HG02678 (cell line): ENCODE data around the gene SYNPO2.
"Not testable (repeated sequence)": the region's sequence is repeated elsewhere in the genome, so short reads cannot be mapped to it uniquely, and the experiment has no call there.

Experiments used
- ATAC-seq: cut with Tn5 transposase; IDR thresholded peaks from one replicate; pipeline ENCODE4 v1.9.1; 2021; ENCODE audit warnings: mild to moderate bottlenecking, moderate library complexity; ENCODE audit not compliant: unreplicated experiment

SYNPO2 gene

DNA sequence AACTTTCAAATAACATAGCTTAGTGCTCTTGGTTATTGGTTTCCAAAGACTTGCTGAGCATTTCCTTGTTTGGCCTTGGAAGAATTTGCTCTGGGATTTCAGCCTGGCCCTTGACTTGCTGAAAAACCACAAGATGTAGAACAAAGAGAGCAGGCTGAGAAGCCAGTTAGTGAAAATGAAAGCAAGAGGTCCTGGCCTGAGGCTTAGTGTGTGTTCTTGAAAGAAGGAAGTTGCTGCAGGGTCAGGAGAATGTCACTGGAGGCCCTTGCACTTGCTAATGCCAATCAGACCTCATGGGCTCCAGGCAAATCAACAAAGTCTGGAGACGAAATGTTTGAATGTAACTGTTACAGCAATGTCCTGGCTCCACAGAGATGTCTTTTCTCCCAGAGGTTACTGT, 79.4 kb downstream of the SYNPO2 start:
- ATAC-seq, result peak; percentile 100

- ATAC-seq, result no peak
Measured at GRCh38 chr4:118968813-118969212, 80.2 kb downstream of the SYNPO2 start.

- ATAC-seq, result no peak
Measured at GRCh38 chr4:118969359-118969758, 80.7 kb downstream of the SYNPO2 start.

DNA sequence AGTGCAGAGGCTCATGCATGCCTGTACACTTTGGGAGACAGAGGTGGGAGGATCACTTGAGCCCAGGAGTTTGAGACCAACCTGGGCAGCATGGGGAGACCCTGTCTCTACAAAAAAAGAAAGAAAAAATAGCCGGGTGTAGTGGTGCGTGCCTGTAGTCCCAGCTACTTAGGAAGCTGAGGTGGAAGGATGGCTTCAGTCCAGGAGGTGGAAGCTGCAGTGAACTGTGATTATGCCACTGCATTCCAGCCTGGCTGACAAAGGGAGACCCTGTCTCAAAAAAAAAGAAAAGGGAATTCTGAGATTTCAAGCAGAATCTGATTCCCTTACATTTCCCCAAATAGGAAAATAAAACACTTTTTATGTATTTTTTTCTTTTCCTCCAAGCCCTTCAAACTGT, 83.5 kb downstream of the SYNPO2 start:
- no peak for ATAC-seq

GRCh38 chr4:118973295-118973694, 84.6 kb downstream of the SYNPO2 start:
- ATAC-seq, result no peak

- no peak for ATAC-seq
Measured at GRCh38 chr4:118974758-118975157, 86.1 kb downstream of the SYNPO2 start.

- no peak for ATAC-seq
Measured at GRCh38 chr4:118975449-118976192, 87.0 kb downstream of the SYNPO2 start.

- ATAC-seq, result not testable (repeated sequence)
Measured at GRCh38 chr4:118976193-118976560, 87.5 kb downstream of the SYNPO2 start.

- not testable (repeated sequence) for ATAC-seq
Measured at GRCh38 chr4:118977100-118977499, 88.4 kb downstream of the SYNPO2 start.

- no peak for ATAC-seq
Measured at GRCh38 chr4:118979712-118980111, 91.1 kb downstream of the SYNPO2 start.

- ATAC-seq, result no peak
Measured at GRCh38 chr4:118981171-118981838, 92.7 kb downstream of the SYNPO2 start.

- peak; percentile 92 for ATAC-seq
Measured at GRCh38 chr4:118981839-118982381, 93.3 kb downstream of the SYNPO2 start.

DNA sequence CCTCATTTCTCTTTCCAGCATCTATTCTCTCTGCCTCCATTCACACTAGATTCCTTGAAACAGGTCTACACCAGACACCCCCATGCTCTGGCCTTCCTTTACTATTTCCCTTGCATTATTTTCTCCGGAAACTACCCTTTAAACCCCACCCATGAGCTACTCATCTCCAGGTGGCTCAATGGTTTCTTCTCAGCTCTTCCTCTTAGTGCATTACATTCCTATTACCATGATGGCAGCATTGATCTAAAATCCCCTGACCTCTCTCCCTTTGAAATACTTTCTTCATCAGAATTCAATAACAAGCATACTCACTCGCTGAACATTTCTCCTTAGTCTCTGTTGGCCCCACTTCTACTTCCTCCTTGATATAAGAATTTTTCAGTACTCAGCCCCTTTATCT, 94.6 kb downstream of the SYNPO2 start:
- ATAC-seq, result no peak

DNA sequence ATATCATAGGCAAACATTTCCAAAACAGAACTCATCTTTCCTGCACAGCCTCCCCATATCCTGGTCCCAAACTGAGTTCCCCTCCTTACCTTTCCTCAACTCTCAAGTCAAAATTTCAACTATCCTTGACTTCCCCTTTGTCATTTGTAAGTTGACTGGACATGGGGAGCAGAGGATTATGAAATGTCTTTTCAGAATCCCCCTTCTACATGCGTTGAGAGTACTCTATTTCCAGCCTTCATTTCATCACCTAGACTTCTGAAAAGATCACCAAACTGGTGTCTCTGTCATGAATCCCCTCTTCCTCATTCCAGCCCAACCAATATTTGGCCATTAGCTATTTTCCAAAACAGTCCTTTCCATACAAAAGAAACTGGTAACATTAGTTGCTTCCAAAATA, 95.2 kb downstream of the SYNPO2 start:
- no peak for ATAC-seq

- no peak for ATAC-seq
Measured at GRCh38 chr4:118985170-118986000, 96.7 kb downstream of the SYNPO2 start.

DNA sequence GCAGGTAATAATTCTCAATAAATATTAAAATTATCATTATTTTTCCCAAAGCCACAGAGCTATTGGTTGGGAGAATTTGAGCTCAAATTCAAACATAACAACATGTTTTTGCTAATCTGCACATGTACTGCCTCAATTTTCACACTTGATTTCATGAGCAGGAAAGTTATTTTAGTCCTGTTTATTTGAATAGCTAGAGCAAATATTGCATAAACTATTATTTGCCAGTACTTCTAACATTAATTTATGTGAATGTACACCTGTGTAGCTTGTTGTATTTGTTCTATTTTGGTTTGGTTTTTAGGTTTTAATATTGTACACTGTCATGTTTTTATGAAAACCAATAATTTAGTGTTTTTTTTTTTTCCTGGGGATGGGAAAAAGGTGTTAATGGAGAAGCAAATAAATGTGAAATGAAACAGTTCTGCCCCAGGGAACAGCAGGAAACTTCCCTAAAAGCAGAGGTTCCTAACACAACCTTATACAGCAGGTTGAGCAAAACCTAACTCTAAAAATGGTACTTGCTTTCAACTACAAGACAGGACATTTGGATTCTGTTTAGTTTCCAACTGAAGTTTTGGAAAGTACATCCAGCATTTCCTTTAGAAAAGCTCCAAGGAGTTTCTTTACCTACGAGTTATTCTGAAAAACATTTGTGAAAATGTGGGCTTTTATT, 99.4 kb downstream of the SYNPO2 start:
- ATAC-seq, result no peak

GRCh38 chr4:118988635-118988972, 100.0 kb downstream of the SYNPO2 start:
- ATAC-seq, result no peak

DNA sequence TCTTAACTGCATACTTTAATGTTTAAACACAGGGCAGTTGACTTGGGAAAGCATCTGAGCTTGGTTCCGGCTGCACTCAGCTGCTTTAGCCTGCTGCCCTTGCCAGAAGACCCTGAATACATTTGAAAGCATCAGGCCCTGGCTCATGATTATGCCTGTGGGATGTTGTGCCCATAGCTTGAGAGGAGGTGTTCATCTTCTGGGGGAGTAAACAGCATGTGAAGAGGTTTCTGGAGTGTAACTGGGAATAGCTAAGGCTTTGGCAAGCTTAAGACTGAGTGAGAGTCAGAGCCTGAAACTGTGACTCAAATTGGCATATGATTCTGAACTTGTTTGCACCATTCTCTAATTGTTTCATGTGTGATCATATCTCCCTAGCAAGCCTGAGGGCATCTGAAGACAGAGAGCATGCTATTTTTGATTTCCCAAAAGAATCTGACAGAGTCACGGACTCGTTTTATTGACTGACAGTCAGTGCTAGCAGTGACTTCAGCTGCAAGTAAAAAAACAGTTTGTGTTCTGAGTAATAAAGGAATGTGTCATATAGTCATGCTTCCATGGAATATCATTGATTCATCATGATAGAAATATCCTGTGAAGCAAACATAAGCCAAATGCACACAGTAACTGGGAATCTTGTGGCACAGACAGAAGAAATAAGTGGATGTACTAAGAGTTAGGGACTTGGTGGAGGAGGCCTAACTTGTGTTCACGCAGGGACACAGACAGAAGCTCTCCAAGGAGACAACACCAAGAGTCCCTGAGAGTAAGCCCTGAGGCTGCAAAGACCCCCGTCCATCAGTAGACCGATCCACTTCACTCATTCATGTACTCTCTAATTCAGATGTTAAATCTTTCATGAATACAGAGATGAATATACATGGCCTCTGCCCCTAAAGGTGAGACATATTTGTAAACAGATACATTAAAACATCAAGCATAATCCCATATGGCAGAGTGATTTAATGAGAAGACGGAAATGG, 100.7 kb downstream of the SYNPO2 start:
- ATAC-seq, result no peak

GRCh38 chr4:118991686-118992085, 103.0 kb downstream of the SYNPO2 start:
- ATAC-seq, result no peak

DNA sequence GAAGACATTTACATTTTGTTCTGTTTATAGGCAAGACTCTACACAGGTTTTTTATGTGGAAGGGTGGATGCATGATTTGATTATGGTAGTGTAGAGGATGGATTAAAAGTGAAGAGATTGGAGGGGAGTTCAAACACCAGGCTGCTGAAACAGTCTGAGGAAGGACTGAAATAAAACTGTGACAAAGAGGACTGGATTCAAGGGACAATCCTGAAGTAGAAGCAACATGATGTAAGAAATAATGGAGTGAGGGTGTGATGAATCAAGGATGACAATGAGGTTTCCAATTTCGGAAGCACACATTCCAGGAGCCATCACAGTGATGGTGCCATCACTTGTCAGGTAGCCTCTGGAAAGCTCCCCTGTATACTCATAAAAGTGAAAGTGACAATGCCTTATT, 103.5 kb downstream of the SYNPO2 start:
- ATAC-seq, result no peak
